Subcutaneous abdominal adipose tissue (tissue), 5 donors: ENCODE data around the gene NHERF1.

Experiments
- H3K27ac ChIP-seq: one replicate; pipeline ENCODE4 v1.7.0; 2013; ENCODE audit warnings: low read depth, mild to moderate bottlenecking, inconsistent platforms, low read length, moderate library complexity
- H3K27me3 ChIP-seq, 5 donors: one replicate each; pipeline ENCODE4 v1.7.0; 2013; ENCODE audit warnings: low read length in 5 of 5, inconsistent platforms in 1 of 5; ENCODE audit not compliant: control insufficient read depth in 5 of 5, insufficient read depth in 4 of 5
- H3K36me3 ChIP-seq, 5 donors: one replicate each; pipeline ENCODE4 v1.7.0; 2013; ENCODE audit warnings: low read length in 5 of 5; ENCODE audit not compliant: control insufficient read depth in 5 of 5, insufficient read depth in 5 of 5
- H3K4me1 ChIP-seq, 5 donors: one replicate each; pipeline ENCODE4 v1.7.0; 2013; ENCODE audit warnings: low read length in 5 of 5, mild to moderate bottlenecking in 3 of 5, moderate library complexity in 1 of 5; ENCODE audit not compliant: control insufficient read depth in 5 of 5, insufficient read depth in 5 of 5
- H3K4me3 ChIP-seq, 5 donors: one replicate each; pipeline ENCODE4 v1.7.0; 2013; ENCODE audit warnings: low read length in 5 of 5, low read depth in 1 of 5
- H3K9ac ChIP-seq, 5 donors: one replicate each; pipeline ENCODE4 v1.7.0; 2013; ENCODE audit warnings: low read length in 5 of 5, mild to moderate bottlenecking in 4 of 5, moderate library complexity in 3 of 5
- H3K9me3 ChIP-seq, 5 donors: one replicate each; pipeline ENCODE4 v1.7.0; 2013; ENCODE audit warnings: low read length in 5 of 5; ENCODE audit not compliant: control insufficient read depth in 5 of 5
- donor health status: healthy.
- donor health status: healthy.
- donor health status: healthy.
- donor health status: healthy.
- donor health status: healthy.

NHERF1 gene

GRCh38 chr17:74748529-74749278 lies at the start of gene NHERF1:
TSS of gene NHERF1 (plus strand) at chr17:74748628. CDS start at chr17:74748847, 219 bp downstream.
- H3K4me3 ChIP-seq = peak within 1 kb of the TSS in 4 of 5 donors; percentile 74 to 90 (median 80)
- H3K36me3 ChIP-seq = no peaks in the 10 kb centered on the region
- H3K27me3 ChIP-seq = no peaks in the 10 kb centered on the region
- no peaks in the 10 kb centered on the region for H3K9me3 ChIP-seq
- peaks cover 6 to 73% (median 61%) of the 10 kb centered on the region in 5 donors for H3K4me1 ChIP-seq
- H3K9ac ChIP-seq = peak within 1 kb of the TSS in 4 of 5 donors; percentile 73 to 87 (median 82)
- H3K27ac ChIP-seq = peak within 1 kb of the TSS; percentile 37

GRCh38 chr17:74699236-74699635 lies 49.2 kb upstream of the NHERF1 start:
- Histone ChIP-seq H3K36me3 (no peaks in the 10 kb centered on the region), H3K27ac (no peak overlapping the region), H3K4me1 (peaks cover 0 to 4% (median 0%) of the 10 kb centered on the region in 5 donors), H3K9me3 (peaks cover 0 to 2% (median 0%) of the 10 kb centered on the region in 5 donors), H3K4me3 (no peak overlapping the region), H3K9ac (no peak overlapping the region), H3K27me3 (peaks cover 2 to 15% (median 10%) of the 10 kb centered on the region in 5 donors)

GRCh38 chr17:74702116-74702871 lies 46.1 kb upstream of the NHERF1 start:
- Histone ChIP-seq H3K36me3 (no peaks in the 10 kb centered on the region), H3K9me3 (no peaks in the 10 kb centered on the region), H3K4me3 (no peak overlapping the region), H3K9ac (no peak overlapping the region), H3K27ac (no peak overlapping the region), H3K27me3 (peaks cover 0 to 3% (median 0%) of the 10 kb centered on the region in 5 donors), H3K4me1 (peaks cover 0 to 4% (median 0%) of the 10 kb centered on the region in 5 donors)

GRCh38 chr17:74703311-74703710 lies 45.1 kb upstream of the NHERF1 start:
- Histone ChIP-seq H3K27ac (no peak overlapping the region), H3K9ac (no peak overlapping the region), H3K9me3 (no peaks in the 10 kb centered on the region), H3K27me3 (peaks cover 0 to 3% (median 0%) of the 10 kb centered on the region in 5 donors), H3K36me3 (no peaks in the 10 kb centered on the region), H3K4me1 (no peaks in the 10 kb centered on the region), H3K4me3 (no peak overlapping the region)

GRCh38 chr17:74704544-74704943 lies 43.9 kb upstream of the NHERF1 start:
- Histone ChIP-seq H3K27ac (no peak overlapping the region), H3K9me3 (no peaks in the 10 kb centered on the region), H3K4me3 (no peak overlapping the region), H3K9ac (no peak overlapping the region), H3K4me1 (no peaks in the 10 kb centered on the region), H3K36me3 (no peaks in the 10 kb centered on the region), H3K27me3 (peaks cover 0 to 3% (median 0%) of the 10 kb centered on the region in 5 donors)

GRCh38 chr17:74711058-74711824 lies 37.2 kb upstream of the NHERF1 start:
- no peak overlapping the region for H3K9ac ChIP-seq
- no peaks in the 10 kb centered on the region for H3K36me3 ChIP-seq
- no peak overlapping the region for H3K27ac ChIP-seq
- peaks cover 6 to 18% (median 10%) of the 10 kb centered on the region in 5 donors for H3K27me3 ChIP-seq
- H3K9me3 ChIP-seq = no peaks in the 10 kb centered on the region
- peaks cover 0 to 7% (median 0%) of the 10 kb centered on the region in 5 donors for H3K4me1 ChIP-seq
- no peak overlapping the region for H3K4me3 ChIP-seq

GRCh38 chr17:74712301-74712700 lies 36.1 kb upstream of the NHERF1 start:
- peak overlapping the region in 1 of 5 donors; percentile 2 for H3K4me3 ChIP-seq
- no peaks in the 10 kb centered on the region for H3K9me3 ChIP-seq
- no peak overlapping the region for H3K27ac ChIP-seq
- no peaks in the 10 kb centered on the region for H3K36me3 ChIP-seq
- peaks cover 0 to 7% (median 0%) of the 10 kb centered on the region in 5 donors for H3K4me1 ChIP-seq
- peak overlapping the region in 1 of 5 donors; percentile 12 for H3K9ac ChIP-seq
- peaks cover 6 to 18% (median 10%) of the 10 kb centered on the region in 5 donors for H3K27me3 ChIP-seq

GRCh38 chr17:74712756-74713155 lies 35.7 kb upstream of the NHERF1 start, which contains the start of gene CD300LF:
TSS of gene CD300LF (minus strand) at chr17:74712923. CDS start at chr17:74712866, 57 bp downstream.
- H3K9me3 ChIP-seq = no peaks in the 10 kb centered on the region
- H3K4me3 ChIP-seq = peak within 1 kb of the TSS in 1 of 5 donors; percentile 2
- H3K36me3 ChIP-seq = no peaks in the 10 kb centered on the region
- no peak within 1 kb of the TSS for H3K27ac ChIP-seq
- peak within 1 kb of the TSS in 1 of 5 donors; percentile 12 for H3K9ac ChIP-seq
- peaks cover 6 to 18% (median 10%) of the 10 kb centered on the region in 5 donors for H3K27me3 ChIP-seq
- peaks cover 0 to 7% (median 0%) of the 10 kb centered on the region in 5 donors for H3K4me1 ChIP-seq

GRCh38 chr17:74713171-74713755 lies 35.2 kb upstream of the NHERF1 start:
- Histone ChIP-seq H3K4me1 (peaks cover 0 to 7% (median 0%) of the 10 kb centered on the region in 5 donors), H3K9ac (no peak overlapping the region), H3K36me3 (no peaks in the 10 kb centered on the region), H3K9me3 (no peaks in the 10 kb centered on the region), H3K4me3 (no peak overlapping the region), H3K27ac (no peak overlapping the region), H3K27me3 (peaks cover 6 to 18% (median 10%) of the 10 kb centered on the region in 5 donors)
